HG03103 (cell line): Measurements from ENCODE around the gene ZNF324B.
"Not testable (repeated sequence)": the region's sequence is repeated elsewhere in the genome, so short reads cannot be mapped to it uniquely, and the experiment has no call there.

ENCODE experiments used
- ATAC-seq: cut with Tn5 transposase; IDR thresholded peaks from one replicate; pipeline ENCODE4 v1.9.1; 2021; ENCODE audit warnings: low read depth; ENCODE audit not compliant: unreplicated experiment

The ZNF324B gene

DNA sequence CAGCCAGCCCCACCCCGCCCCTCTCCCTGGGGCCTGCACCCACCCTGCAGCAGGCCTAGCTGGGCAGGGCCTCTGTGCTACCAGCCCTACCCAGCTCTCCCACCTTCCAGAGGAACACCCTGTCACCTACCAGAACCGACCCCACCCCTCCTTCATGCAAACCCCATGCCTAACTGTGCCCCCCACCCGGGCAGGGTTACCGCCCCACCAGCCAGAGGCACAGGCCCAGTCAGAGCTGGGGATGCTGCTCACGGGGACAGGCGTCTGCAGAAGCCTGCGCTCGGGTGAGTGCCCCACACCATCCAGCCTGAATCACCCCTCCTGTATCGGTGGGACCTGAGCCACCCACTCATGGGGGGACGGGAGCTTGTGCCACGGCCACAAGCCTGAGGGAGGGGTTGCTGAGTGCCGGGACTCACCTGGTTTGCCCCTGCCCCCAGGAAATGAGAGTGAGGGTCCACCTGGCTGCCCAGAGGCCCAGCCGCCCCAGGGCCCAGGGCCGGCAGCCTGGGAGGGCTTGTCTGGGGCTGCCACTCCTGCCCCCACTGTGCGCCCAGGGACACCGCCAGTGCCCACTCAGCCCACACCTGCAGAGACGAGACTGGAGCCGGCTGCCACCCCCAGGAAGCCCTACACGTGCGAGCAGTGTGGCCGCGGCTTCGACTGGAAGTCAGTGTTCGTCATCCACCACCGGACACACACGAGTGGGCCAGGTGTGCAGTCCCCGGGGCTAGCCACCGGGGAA, 28.5 kb downstream of the ZNF324B start:
- no peak for ATAC-seq

GRCh38 chr19:58480481-58480830, 29.0 kb downstream of the ZNF324B start:
- no peak for ATAC-seq

GRCh38 chr19:58480831-58481230, 29.4 kb downstream of the ZNF324B start:
- ATAC-seq, result no peak

DNA sequence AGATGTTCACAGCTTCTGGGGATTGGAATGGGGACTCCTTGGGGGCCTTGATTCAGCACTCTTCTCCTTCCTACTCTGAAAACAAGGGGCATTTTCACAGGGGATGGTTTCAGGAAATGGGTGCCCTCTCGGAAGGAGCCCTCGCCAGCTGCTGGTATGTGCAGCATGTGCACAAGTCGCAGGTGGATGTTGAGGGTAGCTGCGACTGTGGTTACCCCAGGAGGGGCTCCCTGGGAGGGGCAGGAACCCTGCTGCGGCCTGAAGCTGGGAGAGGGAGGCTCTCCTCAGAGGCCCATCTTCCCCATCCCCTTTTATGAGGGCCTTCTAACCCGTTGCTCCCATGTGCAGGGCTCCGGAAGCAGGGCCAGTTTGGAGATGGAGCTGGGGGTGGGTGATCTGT, 30.9 kb downstream of the ZNF324B start:
- ATAC-seq, result no peak

DNA sequence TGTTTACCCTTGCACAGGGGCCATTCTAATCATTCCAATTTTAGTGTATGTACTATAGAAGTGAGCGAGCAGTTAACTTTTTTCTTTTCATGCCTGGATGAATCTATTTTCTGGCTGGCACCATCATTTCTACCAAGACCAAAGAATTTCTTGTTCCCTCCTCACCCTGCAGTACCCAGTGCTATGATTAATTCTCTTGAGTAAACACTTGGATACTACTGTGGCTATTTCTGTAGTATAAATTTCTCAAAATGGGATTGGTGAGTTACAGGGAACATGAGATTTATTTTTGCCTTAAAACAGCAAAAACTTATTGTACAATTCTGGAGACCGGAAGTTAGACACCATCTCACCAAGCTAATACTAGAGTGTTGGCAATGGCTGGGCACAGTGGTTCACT, 32.4 kb downstream of the ZNF324B start:
- ATAC-seq, result no peak

DNA sequence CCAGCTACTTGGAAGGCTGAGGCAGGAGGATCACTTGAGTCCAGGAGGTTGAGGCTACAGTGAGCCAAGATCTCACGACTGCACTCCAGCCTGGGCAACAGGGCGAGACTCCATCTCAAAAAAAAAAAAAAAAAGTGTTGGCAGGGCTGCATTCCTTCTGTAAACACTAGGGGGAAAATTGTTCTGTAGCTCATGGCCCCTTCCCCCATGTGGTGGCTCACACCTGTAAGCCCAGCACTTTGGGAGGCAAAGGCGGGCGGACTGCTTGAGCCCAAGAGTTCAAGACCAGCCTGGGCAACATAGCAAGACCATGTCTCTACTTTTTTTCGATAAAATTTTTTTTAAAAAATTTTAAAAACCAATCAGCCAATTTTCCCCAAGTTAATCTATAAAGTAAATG, 32.9 kb downstream of the ZNF324B start:
- not testable (repeated sequence) for ATAC-seq

DNA sequence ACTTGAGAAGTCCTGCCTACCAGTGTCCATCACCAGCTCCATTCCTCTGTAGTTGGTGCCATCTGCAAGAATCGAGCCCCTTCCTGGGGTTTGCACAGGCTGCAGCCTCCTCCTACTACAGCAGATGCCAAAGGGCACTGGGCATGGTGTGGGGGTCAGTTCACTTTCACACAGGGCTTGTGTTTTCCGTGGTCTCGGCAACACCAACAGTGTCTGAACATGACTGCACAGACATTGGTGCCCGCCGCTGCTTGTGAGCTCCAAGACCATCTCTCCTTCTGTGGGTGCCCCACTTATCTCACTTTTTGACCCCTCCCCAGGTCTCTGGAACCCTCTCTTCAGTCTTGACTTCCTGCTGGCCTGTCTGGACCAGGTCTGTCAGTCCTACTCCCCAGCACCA, 40.0 kb downstream of the ZNF324B start:
- no peak for ATAC-seq

DNA sequence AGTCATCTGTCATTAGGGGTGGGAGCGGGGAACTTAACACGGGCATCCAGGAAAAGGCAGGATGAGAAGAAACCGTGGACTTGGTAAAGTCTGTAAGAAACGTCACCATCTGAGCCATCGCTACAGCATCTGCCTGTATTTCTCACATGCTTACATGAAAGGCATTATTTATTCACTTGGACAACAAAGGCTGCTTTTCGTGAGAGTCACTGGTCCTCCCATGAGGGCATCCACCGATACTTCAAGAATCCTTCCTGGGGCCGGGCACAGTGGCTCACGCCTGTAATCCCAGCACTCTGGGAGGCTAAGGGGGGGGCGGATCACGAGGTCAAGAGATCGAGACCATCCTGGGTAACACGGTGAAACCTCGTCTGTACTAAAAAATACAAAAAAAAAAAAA, 40.8 kb downstream of the ZNF324B start:
- no peak for ATAC-seq

DNA sequence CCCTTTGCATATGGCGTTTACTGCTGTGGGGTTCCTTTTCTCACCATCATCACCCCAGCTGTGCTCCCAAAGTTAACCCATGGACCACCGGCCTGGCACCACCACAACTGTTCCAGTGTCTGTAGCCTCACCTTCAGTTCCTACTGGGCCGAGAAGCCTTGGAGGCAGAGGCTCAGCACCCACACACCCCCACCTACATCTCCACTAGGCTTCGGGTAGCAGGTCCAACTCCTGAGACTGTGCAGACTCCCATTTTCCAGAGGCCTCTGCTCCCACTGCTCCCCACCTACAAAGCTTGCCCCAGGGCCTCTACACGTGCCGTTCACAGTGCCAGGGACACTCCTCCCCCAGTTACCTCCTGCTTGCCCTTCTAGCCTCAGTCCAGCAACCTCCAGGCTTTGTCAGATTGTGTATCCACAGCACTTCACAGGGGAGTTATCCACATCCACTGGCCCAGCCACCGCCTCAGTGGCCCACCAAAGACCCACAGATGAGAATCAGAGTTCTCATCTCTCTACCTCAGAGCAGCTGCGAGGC, 46.3 kb downstream of the ZNF324B start:
- ATAC-seq, result no peak

DNA sequence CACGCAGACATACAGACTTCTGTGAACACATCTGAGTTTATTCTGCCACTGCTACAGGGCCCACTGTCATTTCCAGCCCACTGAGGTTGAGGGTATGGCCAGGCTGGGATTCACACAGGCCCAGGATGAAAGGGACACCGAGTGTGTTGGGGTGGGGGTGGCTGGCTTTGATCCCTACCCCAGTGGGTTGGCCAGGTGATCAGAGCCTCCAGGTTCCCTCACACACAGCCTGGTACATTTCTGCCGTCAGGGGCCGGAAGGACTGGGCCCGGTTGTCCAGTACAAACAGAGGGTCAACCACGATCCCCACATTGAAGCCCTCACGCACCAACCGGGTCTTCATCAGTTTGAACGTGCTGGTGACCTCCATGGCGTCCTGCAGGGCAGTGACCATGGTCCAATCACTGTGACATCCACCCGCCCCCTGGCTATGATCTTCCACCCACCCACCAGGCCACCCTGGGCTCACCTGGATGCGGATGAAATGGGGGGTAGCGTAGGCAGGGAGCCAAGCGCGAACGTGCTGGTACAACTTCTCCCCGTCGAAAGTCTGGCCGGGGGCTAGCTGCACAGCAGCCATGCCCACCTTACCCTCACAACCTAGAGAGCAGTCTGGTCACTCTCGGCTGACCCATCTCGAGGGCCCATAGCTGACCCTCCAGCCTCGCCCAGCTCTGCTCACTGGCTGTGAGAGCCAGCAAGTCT, 47.0 kb downstream of the ZNF324B start:
- ATAC-seq, result no peak

DNA sequence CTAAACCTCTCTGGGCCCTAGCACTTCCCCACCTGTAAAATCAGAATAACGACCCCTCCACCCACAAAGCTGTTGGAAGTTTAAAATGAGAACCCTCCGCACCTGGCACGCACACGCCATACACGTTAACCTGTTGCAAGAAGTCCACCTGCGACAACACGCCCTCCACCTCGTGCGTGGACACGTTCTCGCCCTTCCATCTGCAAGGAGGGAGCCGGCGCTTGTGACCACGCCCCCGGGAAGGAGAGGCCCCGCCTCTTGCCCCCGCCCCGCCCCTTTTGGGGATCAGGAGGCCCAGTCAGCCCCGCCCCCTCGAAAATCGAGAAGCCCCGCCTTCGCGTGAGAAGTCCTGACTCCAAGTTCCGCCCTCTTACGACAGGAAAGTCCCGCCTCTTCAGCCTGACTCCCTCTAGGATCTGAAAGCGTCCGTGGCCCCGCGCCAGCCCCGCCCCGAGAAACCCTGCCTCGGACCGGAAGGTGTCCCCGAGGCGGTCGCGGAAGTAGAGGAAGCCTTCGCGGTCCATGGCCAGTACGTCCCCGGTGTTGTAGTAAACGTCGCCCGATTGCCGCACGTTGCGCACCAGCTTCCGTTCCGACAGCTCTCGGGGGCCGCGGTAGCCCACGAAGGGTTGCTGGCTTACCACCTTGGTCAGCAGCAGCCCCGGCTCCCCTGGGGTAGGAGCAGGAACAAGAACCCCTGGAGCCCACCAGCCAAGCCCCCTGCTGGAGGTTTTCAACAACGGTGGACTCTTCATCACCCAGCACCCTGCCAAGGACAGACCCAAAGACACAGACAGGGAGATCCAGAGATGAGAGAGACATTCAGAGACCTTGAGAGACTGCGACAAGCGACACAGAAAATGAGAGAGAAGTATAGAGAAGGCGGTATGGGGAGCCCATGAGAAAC, 47.9 kb downstream of the ZNF324B start:
- peak; percentile 90 for ATAC-seq

DNA sequence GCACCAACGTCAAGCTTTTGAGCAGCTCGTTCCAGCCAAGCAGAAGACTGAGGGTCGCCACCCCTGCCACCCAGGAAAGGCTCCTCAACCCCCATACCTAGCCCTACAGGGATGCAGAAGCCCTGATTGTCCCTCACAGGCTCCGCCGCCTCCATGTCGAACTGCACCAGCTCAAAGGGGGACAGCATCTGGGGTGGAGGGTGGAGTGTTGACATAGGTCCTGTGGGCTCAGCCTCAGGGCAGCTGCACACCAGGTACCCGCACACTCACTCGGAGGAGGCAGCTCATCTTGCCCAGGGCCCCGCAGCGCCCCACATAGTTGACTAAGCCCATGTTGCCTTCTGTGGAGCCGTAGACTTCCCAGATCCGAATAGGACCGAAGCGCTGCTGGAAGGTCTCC, 48.8 kb downstream of the ZNF324B start:
- no peak for ATAC-seq
